K562 (cell line): Measurements from ENCODE around the gene MORC4. TPM values are rescaled to one million over a fixed set of nuclear protein-coding genes. Genes with fewer than 3 reads are reported as not detected.

ENCODE experiments used
- ATAC-seq: fragments of 200-7000 bp; cut with Tn5 transposase; 3 replicates; pipeline ENCODE4 v1.9.1; 2020; ENCODE audit warnings: moderate library complexity
- BruUV-seq: library from RNA; stranded (reverse); fragments of 400-500 nt; replicated peaks from 2 replicates; lab custom pipeline; 2021; lab: Mats Ljungman, UMichigan
- CTCF ChIA-PET: fragments of 300-600 bp; formaldehyde crosslinking; extraction: SDS; loops from one replicate; lab custom pipeline; 2021; ENCODE audit warnings: low intra/inter-chr PET ratio; lab: Yijun Ruan, JAX
- POLR2A ChIA-PET: fragments of 300-600, 350-650 bp; sonication (Branson Sonifier 250); formaldehyde crosslinking; extraction: SDS; loops from one replicate; lab custom pipeline; 2021; ENCODE audit warnings: antibody characterized with exemption, inconsistent platforms; lab: Yijun Ruan, JAX
- DNase-seq, 4 experiments: peaks; one replicate each; pipeline versions ENCODE4 v3.0.0 to v3.0.0-alpha.2; 2011 to 2018; ENCODE audit warnings: low spot score in 3 of 4, mixed read lengths in 3 of 4; ENCODE audit errors: extremely low read depth in 1 of 4
- FAIRE-seq: peaks from 2 replicates; lab custom pipeline; 2011; peaks lifted over from hg19 to GRCh38; lab: Jason Lieb, UNC
- H2AFZ ChIP-seq: 2 replicates; pipeline ENCODE4 v1.6.0; 2011; ENCODE audit warnings: low read depth, low read length, control low read depth, inconsistent platforms
- H3K27ac ChIP-seq: fragments of 200-600 bp; 3 replicates; pipeline ENCODE4 v1.8.0; 2011; ENCODE audit warnings: low read depth, mild to moderate bottlenecking, control low read depth, inconsistent platforms, low read length, moderate library complexity, mixed read lengths; ENCODE audit errors: extremely low read depth
- H3K27me3 ChIP-seq, 2 experiments: fragments of 300-600 bp in 1 of 2; 2 replicates in 1 of 2; 3 replicates in 1 of 2; pipeline versions ENCODE4 v1.6.0 to v1.8.0; 2011; ENCODE audit warnings: inconsistent platforms in 2 of 2, low read length in 2 of 2, mild to moderate bottlenecking in 1 of 2, mixed read lengths in 1 of 2, moderate library complexity in 1 of 2; ENCODE audit not compliant: control insufficient read depth in 2 of 2, insufficient read depth in 2 of 2
- H3K36me3 ChIP-seq: fragments of 300-600 bp; 3 replicates; pipeline ENCODE4 v1.8.0; 2011; ENCODE audit warnings: mild to moderate bottlenecking, low read length, inconsistent platforms; ENCODE audit not compliant: control insufficient read depth, insufficient read depth
- H3K4me1 ChIP-seq, 2 experiments: fragments of 200-600 bp in 1 of 2; replicated peaks in 1 of 2; 2 replicates in 1 of 2; 3 replicates in 1 of 2; pipeline versions ENCODE4 v1.5.1 to v1.8.0; 2011; ENCODE audit warnings: inconsistent platforms in 2 of 2, low read length in 2 of 2, mild to moderate bottlenecking in 1 of 2, mixed read lengths in 1 of 2, moderate library complexity in 1 of 2; ENCODE audit not compliant: control insufficient read depth in 2 of 2, insufficient read depth in 2 of 2
- H3K4me2 ChIP-seq: 2 replicates; pipeline ENCODE4 v1.6.1; 2011; ENCODE audit warnings: low read length, control low read depth, inconsistent platforms, mixed read lengths; ENCODE audit not compliant: insufficient read depth
- H3K4me3 ChIP-seq: fragments of 200-600 bp; sonication (generic), shearing (Covaris generic); 2 replicates; pipeline ENCODE4 v1.5.1; 2016; ENCODE audit warnings: control low read depth, inconsistent platforms
- H3K79me2 ChIP-seq: fragments of 200-600 bp; 3 replicates; pipeline ENCODE4 v1.8.0; 2011; ENCODE audit warnings: low read length, inconsistent platforms; ENCODE audit not compliant: control insufficient read depth, insufficient read depth
- H3K9ac ChIP-seq, 2 experiments: 2 replicates each; pipeline versions ENCODE4 v1.6.0 to v1.6.1; 2011; ENCODE audit warnings: low read depth in 2 of 2, low read length in 2 of 2, control low read depth in 1 of 2, inconsistent platforms in 1 of 2, mild to moderate bottlenecking in 1 of 2, mixed read lengths in 1 of 2; ENCODE audit not compliant: insufficient read depth in 1 of 2
- H3K9me1 ChIP-seq: one replicate; pipeline ENCODE4 v1.6.0; 2011; ENCODE audit warnings: inconsistent platforms, mild to moderate bottlenecking, low read length, moderate library complexity; ENCODE audit not compliant: control insufficient read depth, insufficient read depth
- H3K9me3 ChIP-seq: replicated peaks from 2 replicates; pipeline ENCODE4 v1.5.1; 2011; ENCODE audit warnings: low read depth, low read length, inconsistent platforms; ENCODE audit not compliant: control insufficient read depth, insufficient read depth
- H4K20me1 ChIP-seq: replicated peaks from 2 replicates; pipeline ENCODE4 v1.6.1; 2011; ENCODE audit warnings: low read length, inconsistent platforms, mixed read lengths; ENCODE audit not compliant: control insufficient read depth, insufficient read depth
- DEAF1 ChIP-seq: fragments of 450-650 bp; formaldehyde crosslinking; IDR thresholded peaks from 2 replicates; pipeline ENCODE4 v1.4.0; 2020; ENCODE audit warnings: mild to moderate bottlenecking, moderate library complexity
- ELF2 ChIP-seq: fragments of 250-450 bp; sonication (Bioruptor Pico); IDR thresholded peaks from 2 replicates; pipeline ENCODE4 v1.5.0; 2021; ENCODE audit warnings: mild to moderate bottlenecking
- GABPA ChIP-seq: fragments of 200-800 bp; sonication (Bioruptor generic); conservative IDR thresholded peaks from 2 replicates; pipeline ENCODE4 v1.6.1; 2016; ENCODE audit warnings: low read depth, missing genetic modification characterization, missing compliant biosample characterization
- HMG20A ChIP-seq: fragments of 450-650 bp; formaldehyde crosslinking; conservative IDR thresholded peaks from 2 replicates; pipeline ENCODE4 v1.4.0; 2020; ENCODE audit warnings: mild to moderate bottlenecking, mixed read lengths
- NR2C1 ChIP-seq, 2 experiments: fragments of 450-650 bp; IDR thresholded peaks; 2 replicates each; pipeline ENCODE4 v1.6.1; 2017; ENCODE audit warnings: mild to moderate bottlenecking in 2 of 2, antibody characterized with exemption in 1 of 2, inconsistent platforms in 1 of 2, missing compliant biosample characterization in 1 of 2, missing genetic modification characterization in 1 of 2
- TEAD4 ChIP-seq, 2 experiments: sonication (generic) in 1 of 2; formaldehyde crosslinking in 1 of 2; IDR thresholded peaks; 2 replicates each; pipeline versions ENCODE4 v1.6.1 to v1.8.0; 2012 to 2022; ENCODE audit warnings: borderline replicate concordance in 1 of 2, inconsistent platforms in 1 of 2, low read length in 1 of 2, mild to moderate bottlenecking in 1 of 2, missing genetic modification reagents in 1 of 2
- WGBS: fragments of 100-300 bp; shearing (Covaris generic); methylation state at CpG from one replicate; pipeline ENCODE4 v1.1.6; 2016; ENCODE audit warnings: low coverage, mixed read lengths; ENCODE audit not compliant: insufficient coverage; ENCODE audit errors: missing lambda C conversion rate; 5-methylcytosine and 5-hydroxymethylcytosine counted together
- in situ Hi-C: fragments of 300-500 bp; cut with MboI; formaldehyde crosslinking; loops from 4 replicates; pipeline ENCODE4 v1.15.0; 2018; ENCODE audit warnings: inconsistent platforms, mixed read lengths
- intact Hi-C: fragments of 100-400 bp; cut with micrococcal nuclease; formaldehyde crosslinking; loops from 2 replicates; pipeline ENCODE4 v1.14.2; 2022
- polyA plus RNA-seq, 8 experiments: library from polyadenylated mRNA; depleted of rRNA in 4 of 8; stranded (reverse) in 5 of 8; unstranded in 3 of 8; fragments of >200 nt; fragmentation: Nextera tagmentation in 2 of 8; fragmentation: Illumina TruSeq in 1 of 8; extraction: Ambion mirVana in 2 of 8; extraction: Trizol in 1 of 8; gene quantifications; 2 replicates each; pipeline versions ENCODE4 v1.2.1 to v1.2.3, GENCODE V29; 2011 to 2014; ENCODE audit warnings: inconsistent platforms in 1 of 8, missing spikeins in 1 of 8
- total RNA-seq, 7 experiments: library from RNA; depleted of rRNA in 6 of 7; stranded (reverse); fragments of >200 nt in 6 of 7; fragmentation: Illumina TruSeq in 2 of 7; extraction: Trizol in 2 of 7; gene quantifications; 2 replicates each; pipeline versions ENCODE4 v1.2.1 to v1.2.3, GENCODE V29; 2011 to 2021; ENCODE audit warnings: low replicate concordance in 1 of 7
- TF ChIP-seq, protein P1 (sequence below): sonication (generic); formaldehyde crosslinking; IDR thresholded peaks from 2 replicates; pipeline ENCODE4 v1.8.0; 2022; ENCODE audit warnings: mild to moderate bottlenecking, low read depth, missing genetic modification reagents

MORC4 gene
- total and polyA plus RNA-seq, 9 of the 15 experiments (the other 6 are each of a cell fraction or from before 2014, with no cell fraction given): 0.04 to 0.53 (median 0.18) TPM

- TF ChIP-seq DEAF1 (no peak), GABPA (tag) (no peak)
These were observed 51.4 kb downstream of the MORC4 start (continued) for GRCh38 chrX:106948641-106949040.

GRCh38 chrX:106946464-106946863 is 53.5 kb downstream of the MORC4 start:
- DNase-seq (no peak), ATAC-seq (no peak)
- Histone ChIP-seq H4K20me1 (no peaks in the 10 kb centered on the region), H3K4me1 (no peaks in the 10 kb centered on the region), H3K36me3 (no peaks in the 10 kb centered on the region), H3K27me3 (no peaks in the 10 kb centered on the region), H2AFZ (no peak overlapping the region), H3K9me1 (no peaks in the 10 kb centered on the region), H3K4me3 (no peak overlapping the region), H3K9ac (no peak overlapping the region), H3K79me2 (no peaks in the 10 kb centered on the region), H3K27ac (no peak overlapping the region)
- intact Hi-C loops: no loop called here
- CTCF ChIA-PET: no interaction called here
- 0% methylated on average over 3 of the region's 3 CpGs for WGBS
- in situ Hi-C loops: no loop called here
- TF ChIP-seq, protein P1, sequence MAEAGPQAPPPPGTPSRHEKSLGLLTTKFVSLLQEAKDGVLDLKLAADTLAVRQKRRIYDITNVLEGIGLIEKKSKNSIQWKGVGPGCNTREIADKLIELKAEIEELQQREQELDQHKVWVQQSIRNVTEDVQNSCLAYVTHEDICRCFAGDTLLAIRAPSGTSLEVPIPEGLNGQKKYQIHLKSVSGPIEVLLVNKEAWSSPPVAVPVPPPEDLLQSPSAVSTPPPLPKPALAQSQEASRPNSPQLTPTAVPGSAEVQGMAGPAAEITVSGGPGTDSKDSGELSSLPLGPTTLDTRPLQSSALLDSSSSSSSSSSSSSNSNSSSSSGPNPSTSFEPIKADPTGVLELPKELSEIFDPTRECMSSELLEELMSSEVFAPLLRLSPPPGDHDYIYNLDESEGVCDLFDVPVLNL: no peak
- TF ChIP-seq HMG20A (CRISPR knock-in tag) (no peak), ELF2 (CRISPR knock-in tag) (no peak), TEAD4 (IDR thresholded peaks at IDR 0.05; ENCODE audit: low read length) (no peak), TEAD4 (CRISPR knock-in tag; IDR thresholded peaks at IDR 0.05; ENCODE audit: borderline replicate concordance) (no peak), NR2C1 (IDR thresholded peaks at IDR 0.05) (no peak), NR2C1 (tag; IDR thresholded peaks at IDR 0.05) (no peak)
- TF ChIP-seq, all 486 proteins: peak for 0
- POLR2A ChIA-PET: interaction anchor here (0.7 kb wide), 1 partner anchor 10 kb away, joined by 3 read pairs; no protein-coding TSS in a partner anchor
- H3K4me2 ChIP-seq: no peak overlapping the region
- no peak for FAIRE-seq
- H3K9me3 ChIP-seq: no peaks in the 10 kb centered on the region
- BruUV-seq: no TSS peak
